ENCODE measurements around the gene FOXP1.

FOXP1 gene

GRCh38 chr3:70999730-71000129 is 583.8 kb downstream of the FOXP1 start:
- Histone ChIP-seq H3K27me3 (ENCODE audit: control insufficient read depth, insufficient read depth, low read length) (no peaks in the 10 kb centered on the region), H3K4me2 (ENCODE audit: low read length) (no peak overlapping the region), H3K36me3 (ENCODE audit: control insufficient read depth, insufficient read depth, low read length) (no peaks in the 10 kb centered on the region), H2AFZ (no peak overlapping the region), H3K9ac (no peak overlapping the region), H3K4me3 (ENCODE audit: low read depth, low read length) (no peak overlapping the region), H3K79me2 (no peaks in the 10 kb centered on the region), H3K9me3 (ENCODE audit: control insufficient read depth, low read length) (no peaks in the 10 kb centered on the region), H3K4me1 (no peaks in the 10 kb centered on the region), H3K27ac (no peak overlapping the region)
- TF ChIP-seq CTCF (IDR thresholded peaks at IDR 0.05): no peak

GRCh38 chr3:70996082-70996481 is 587.4 kb downstream of the FOXP1 start:
- no peak overlapping the region for H3K27ac ChIP-seq
- H3K9me3 ChIP-seq (ENCODE audit: control insufficient read depth, low read length): no peaks in the 10 kb centered on the region
- H3K4me2 ChIP-seq (ENCODE audit: low read length): no peak overlapping the region
- H3K36me3 ChIP-seq (ENCODE audit: control insufficient read depth, insufficient read depth, low read length): no peaks in the 10 kb centered on the region
- H3K9ac ChIP-seq: no peak overlapping the region
- TF ChIP-seq CTCF (IDR thresholded peaks at IDR 0.05): no peak
- no peaks in the 10 kb centered on the region for H3K4me1 ChIP-seq
- no peaks in the 10 kb centered on the region for H3K27me3 ChIP-seq (ENCODE audit: control insufficient read depth, insufficient read depth, low read length)
- H3K79me2 ChIP-seq: peaks cover 3% of the 10 kb centered on the region
- no peak overlapping the region for H2AFZ ChIP-seq
- no peak overlapping the region for H3K4me3 ChIP-seq (ENCODE audit: low read depth, low read length)

- Histone ChIP-seq H3K9ac (no peak overlapping the region), H2AFZ (no peak overlapping the region), H3K79me2 (peaks cover 3% of the 10 kb centered on the region), H3K9me3 (ENCODE audit: control insufficient read depth, low read length) (no peaks in the 10 kb centered on the region), H3K4me1 (no peaks in the 10 kb centered on the region), H3K4me2 (ENCODE audit: low read length) (no peak overlapping the region), H3K36me3 (ENCODE audit: control insufficient read depth, insufficient read depth, low read length) (no peaks in the 10 kb centered on the region), H3K4me3 (ENCODE audit: low read depth, low read length) (no peak overlapping the region), H3K27me3 (ENCODE audit: control insufficient read depth, insufficient read depth, low read length) (no peaks in the 10 kb centered on the region), H3K27ac (no peak overlapping the region)
- no peak for TF ChIP-seq CTCF (IDR thresholded peaks at IDR 0.05)
Observed at GRCh38 chr3:70994644-70995043, 588.9 kb downstream of the FOXP1 start.

- Histone ChIP-seq H3K4me1 (no peaks in the 10 kb centered on the region), H3K9ac (no peak overlapping the region), H3K9me3 (ENCODE audit: control insufficient read depth, low read length) (no peaks in the 10 kb centered on the region), H3K27ac (no peak overlapping the region), H3K4me2 (ENCODE audit: low read length) (no peak overlapping the region), H2AFZ (no peak overlapping the region), H3K36me3 (ENCODE audit: control insufficient read depth, insufficient read depth, low read length) (no peaks in the 10 kb centered on the region), H3K4me3 (ENCODE audit: low read depth, low read length) (no peak overlapping the region), H3K79me2 (peaks cover 3% of the 10 kb centered on the region), H3K27me3 (ENCODE audit: control insufficient read depth, insufficient read depth, low read length) (no peaks in the 10 kb centered on the region)
- no peak for TF ChIP-seq CTCF (IDR thresholded peaks at IDR 0.05)
Observed at GRCh38 chr3:70992562-70993204, 590.8 kb downstream of the FOXP1 start.

GRCh38 chr3:70992131-70992530 is 591.4 kb downstream of the FOXP1 start:
- no peak overlapping the region for H3K4me2 ChIP-seq (ENCODE audit: low read length)
- H3K4me1 ChIP-seq: no peaks in the 10 kb centered on the region
- H3K4me3 ChIP-seq (ENCODE audit: low read depth, low read length): no peak overlapping the region
- no peak overlapping the region for H3K9ac ChIP-seq
- H3K27me3 ChIP-seq (ENCODE audit: control insufficient read depth, insufficient read depth, low read length): no peaks in the 10 kb centered on the region
- TF ChIP-seq CTCF (IDR thresholded peaks at IDR 0.05): no peak
- H3K36me3 ChIP-seq (ENCODE audit: control insufficient read depth, insufficient read depth, low read length): no peaks in the 10 kb centered on the region
- no peak overlapping the region for H3K27ac ChIP-seq
- H3K79me2 ChIP-seq: peaks cover 3% of the 10 kb centered on the region
- no peaks in the 10 kb centered on the region for H3K9me3 ChIP-seq (ENCODE audit: control insufficient read depth, low read length)
- no peak overlapping the region for H2AFZ ChIP-seq

Measured in parathyroid adenoma (tissue), 2 donors.